GM23338 (cell line): ENCODE data around the gene WRNIP1.

Experiments
- CREB1 ChIP-seq: fragments of 250-450 bp; sonication (Bioruptor Pico); IDR thresholded peaks from 2 replicates; pipeline ENCODE4 v1.5.0; 2020; ENCODE audit warnings: low read depth, mild to moderate bottlenecking, moderate library complexity
- CTCF ChIP-seq, 2 experiments: fragments of 200-600 bp in 1 of 2; sonication (generic) in 1 of 2; conservative IDR thresholded peaks; 2 replicates each; pipeline versions ENCODE4 v1.5.1 to v1.6.1; 2016 to 2017; ENCODE audit warnings: antibody characterized with exemption in 2 of 2, low read depth in 2 of 2, mild to moderate bottlenecking in 2 of 2, moderate library complexity in 1 of 2
- ETS1 ChIP-seq: IDR thresholded peaks from 2 replicates; pipeline ENCODE4 v1.6.1; 2016; ENCODE audit warnings: antibody characterized with exemption
- EZH2 ChIP-seq: fragments of 200-600 bp; sonication (generic); IDR thresholded peaks from one replicate; pipeline ENCODE4 v1.8.0; 2017; ENCODE audit warnings: antibody characterized with exemption, mild to moderate bottlenecking, low read depth; ENCODE audit not compliant: unreplicated experiment
- EZH2phosphoT487 ChIP-seq: fragments of 200-600 bp; sonication (generic); IDR thresholded peaks from one replicate; pipeline ENCODE4 v1.8.1; 2018; ENCODE audit warnings: antibody characterized with exemption; ENCODE audit not compliant: unreplicated experiment
- JUNB ChIP-seq: IDR thresholded peaks from one replicate; pipeline ENCODE4 v1.6.1; 2016; ENCODE audit warnings: antibody characterized with exemption; ENCODE audit not compliant: unreplicated experiment
- NANOG ChIP-seq: IDR thresholded peaks from 2 replicates; pipeline ENCODE4 v1.6.1; 2016; ENCODE audit warnings: antibody characterized with exemption, borderline replicate concordance
- POLR2AphosphoS5 ChIP-seq: IDR thresholded peaks from 2 replicates; pipeline ENCODE4 v1.6.1; 2016; ENCODE audit warnings: antibody characterized with exemption, low read depth
- ZNF114 ChIP-seq: fragments of 250-450 bp; sonication (Bioruptor Pico); IDR thresholded peaks from 2 replicates; pipeline ENCODE4 v1.5.0; 2020; ENCODE audit warnings: mild to moderate bottlenecking, moderate library complexity
- ZNF331 ChIP-seq: fragments of 250-450 bp; sonication (Bioruptor Pico); IDR thresholded peaks from 2 replicates; pipeline ENCODE4 v1.5.0; 2020; ENCODE audit warnings: low read depth, mild to moderate bottlenecking, moderate library complexity
- TF ChIP-seq, protein P1 (sequence below): IDR thresholded peaks from one replicate; pipeline ENCODE4 v1.6.1; 2018; ENCODE audit warnings: antibody characterized with exemption; ENCODE audit not compliant: unreplicated experiment

DNA sequence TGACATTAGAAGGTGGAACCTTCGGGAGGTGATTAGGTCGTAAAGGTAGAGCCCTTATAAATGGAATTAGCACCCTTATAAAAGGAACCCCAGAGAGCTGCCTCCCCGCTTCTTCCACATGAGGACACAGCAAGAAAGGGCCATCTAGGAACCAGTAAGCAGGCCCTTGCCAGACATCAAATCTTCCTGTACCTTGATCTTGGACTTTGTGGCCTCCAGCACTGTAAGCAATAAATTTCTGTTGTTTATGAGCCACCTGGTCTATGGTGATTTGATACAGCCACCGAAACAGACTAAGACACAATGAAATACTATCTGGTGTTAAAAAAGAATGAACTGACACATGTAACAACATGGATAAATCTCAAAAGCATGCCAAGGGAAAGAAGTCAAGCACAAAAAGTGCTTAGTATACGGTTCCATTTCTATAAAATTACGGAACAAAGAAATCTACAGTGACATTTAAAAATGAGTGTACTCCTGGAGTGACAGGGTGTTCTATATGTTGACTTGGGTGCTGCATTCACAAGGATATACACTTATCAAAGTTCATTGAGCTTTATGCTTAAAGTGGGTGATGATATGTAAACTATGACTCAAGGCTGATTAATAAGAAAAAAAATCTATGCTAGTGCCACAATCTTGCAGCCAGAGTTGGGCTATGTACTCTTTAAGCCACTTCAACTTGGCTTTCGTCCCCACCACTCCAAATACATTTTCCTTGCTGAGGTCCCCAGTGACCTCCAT, 58.1 kb downstream of the WRNIP1 start:
- TF ChIP-seq CTCF (conservative IDR thresholded peaks at IDR 0.05; ENCODE audit: low read depth in 2 of 2), result no peak
- no peak for TF ChIP-seq ZNF114 (CRISPR knock-in tag)
- no peak for TF ChIP-seq CREB1 (CRISPR knock-in tag)
- TF ChIP-seq EZH2phosphoT487, result no peak
- no peak for TF ChIP-seq NANOG
- TF ChIP-seq JUNB, result no peak
- no peak for TF ChIP-seq POLR2AphosphoS5
- no peak for TF ChIP-seq EZH2
- TF ChIP-seq ETS1, result no peak
- TF ChIP-seq, protein P1, sequence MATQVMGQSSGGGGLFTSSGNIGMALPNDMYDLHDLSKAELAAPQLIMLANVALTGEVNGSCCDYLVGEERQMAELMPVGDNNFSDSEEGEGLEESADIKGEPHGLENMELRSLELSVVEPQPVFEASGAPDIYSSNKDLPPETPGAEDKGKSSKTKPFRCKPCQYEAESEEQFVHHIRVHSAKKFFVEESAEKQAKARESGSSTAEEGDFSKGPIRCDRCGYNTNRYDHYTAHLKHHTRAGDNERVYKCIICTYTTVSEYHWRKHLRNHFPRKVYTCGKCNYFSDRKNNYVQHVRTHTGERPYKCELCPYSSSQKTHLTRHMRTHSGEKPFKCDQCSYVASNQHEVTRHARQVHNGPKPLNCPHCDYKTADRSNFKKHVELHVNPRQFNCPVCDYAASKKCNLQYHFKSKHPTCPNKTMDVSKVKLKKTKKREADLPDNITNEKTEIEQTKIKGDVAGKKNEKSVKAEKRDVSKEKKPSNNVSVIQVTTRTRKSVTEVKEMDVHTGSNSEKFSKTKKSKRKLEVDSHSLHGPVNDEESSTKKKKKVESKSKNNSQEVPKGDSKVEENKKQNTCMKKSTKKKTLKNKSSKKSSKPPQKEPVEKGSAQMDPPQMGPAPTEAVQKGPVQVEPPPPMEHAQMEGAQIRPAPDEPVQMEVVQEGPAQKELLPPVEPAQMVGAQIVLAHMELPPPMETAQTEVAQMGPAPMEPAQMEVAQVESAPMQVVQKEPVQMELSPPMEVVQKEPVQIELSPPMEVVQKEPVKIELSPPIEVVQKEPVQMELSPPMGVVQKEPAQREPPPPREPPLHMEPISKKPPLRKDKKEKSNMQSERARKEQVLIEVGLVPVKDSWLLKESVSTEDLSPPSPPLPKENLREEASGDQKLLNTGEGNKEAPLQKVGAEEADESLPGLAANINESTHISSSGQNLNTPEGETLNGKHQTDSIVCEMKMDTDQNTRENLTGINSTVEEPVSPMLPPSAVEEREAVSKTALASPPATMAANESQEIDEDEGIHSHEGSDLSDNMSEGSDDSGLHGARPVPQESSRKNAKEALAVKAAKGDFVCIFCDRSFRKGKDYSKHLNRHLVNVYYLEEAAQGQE, result no peak
- no peak for TF ChIP-seq ZNF331
